ENCODE results near the gene LDB2. TPM values are rescaled to one million over a fixed set of nuclear protein-coding genes. Genes with fewer than 3 reads are reported as not detected.

The LDB2 gene
- total RNA-seq, 1 donor: 85.9 TPM

DNA sequence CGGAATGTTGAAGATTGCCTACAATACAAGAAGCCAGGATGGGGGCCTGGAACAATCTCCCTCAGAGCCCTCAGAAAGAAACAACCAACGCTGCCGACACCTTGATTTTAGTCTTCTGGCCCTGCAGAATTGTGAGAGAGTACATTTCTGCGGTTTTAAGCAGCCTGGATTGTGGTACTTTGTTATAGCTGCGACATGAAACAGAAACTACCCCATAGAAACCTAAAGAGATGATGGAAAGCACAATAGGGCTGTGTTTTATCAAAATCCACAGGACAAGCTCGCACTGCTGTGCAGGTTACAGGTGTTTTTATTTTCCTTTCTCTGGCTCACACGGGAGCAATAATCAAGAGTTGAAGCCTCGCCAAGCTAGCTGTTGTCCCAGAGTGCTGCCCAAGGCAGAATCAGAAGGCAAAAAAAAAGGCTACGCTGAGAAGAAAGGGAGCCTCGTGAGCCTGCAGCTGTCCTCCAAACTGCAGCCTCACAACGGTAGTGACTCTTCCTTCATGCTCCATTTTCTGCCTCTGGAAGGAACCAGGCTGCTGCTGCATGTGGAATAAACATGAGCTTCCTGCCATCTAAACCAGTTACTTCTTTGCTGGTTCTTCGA, 232.4 kb downstream of the LDB2 start:
- TF ChIP-seq, protein P1, sequence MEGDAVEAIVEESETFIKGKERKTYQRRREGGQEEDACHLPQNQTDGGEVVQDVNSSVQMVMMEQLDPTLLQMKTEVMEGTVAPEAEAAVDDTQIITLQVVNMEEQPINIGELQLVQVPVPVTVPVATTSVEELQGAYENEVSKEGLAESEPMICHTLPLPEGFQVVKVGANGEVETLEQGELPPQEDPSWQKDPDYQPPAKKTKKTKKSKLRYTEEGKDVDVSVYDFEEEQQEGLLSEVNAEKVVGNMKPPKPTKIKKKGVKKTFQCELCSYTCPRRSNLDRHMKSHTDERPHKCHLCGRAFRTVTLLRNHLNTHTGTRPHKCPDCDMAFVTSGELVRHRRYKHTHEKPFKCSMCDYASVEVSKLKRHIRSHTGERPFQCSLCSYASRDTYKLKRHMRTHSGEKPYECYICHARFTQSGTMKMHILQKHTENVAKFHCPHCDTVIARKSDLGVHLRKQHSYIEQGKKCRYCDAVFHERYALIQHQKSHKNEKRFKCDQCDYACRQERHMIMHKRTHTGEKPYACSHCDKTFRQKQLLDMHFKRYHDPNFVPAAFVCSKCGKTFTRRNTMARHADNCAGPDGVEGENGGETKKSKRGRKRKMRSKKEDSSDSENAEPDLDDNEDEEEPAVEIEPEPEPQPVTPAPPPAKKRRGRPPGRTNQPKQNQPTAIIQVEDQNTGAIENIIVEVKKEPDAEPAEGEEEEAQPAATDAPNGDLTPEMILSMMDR (IDR thresholded peaks at IDR 0.05; ENCODE audit: insufficient read depth, low read length): no peak
- no peak for DNase-seq (ENCODE audit: low read depth)
- no peak overlapping the region for H3K4me3 ChIP-seq (ENCODE audit: low read depth, low read length)

DNA sequence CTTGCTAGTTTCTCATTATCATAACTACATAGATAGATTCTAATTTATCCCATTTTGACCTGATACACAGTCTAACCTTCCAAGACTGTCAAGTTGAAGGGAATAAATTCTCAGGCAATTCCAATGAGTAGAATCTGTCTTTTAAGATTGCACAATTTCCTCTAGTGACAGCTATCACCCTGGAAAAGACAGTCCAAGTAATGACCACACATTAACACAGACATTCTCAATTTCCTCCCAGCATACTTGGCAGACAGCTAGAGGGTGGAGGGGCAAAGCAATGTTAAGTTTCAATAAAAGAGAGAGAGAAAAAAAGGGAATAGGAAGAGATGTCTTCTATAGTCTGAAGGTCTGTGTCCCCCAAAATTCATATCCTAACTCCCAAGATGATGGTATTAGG, 234.7 kb downstream of the LDB2 start:
- H3K4me3 ChIP-seq (ENCODE audit: low read depth, low read length): no peak overlapping the region
- peak; percentile 37 for DNase-seq (ENCODE audit: low read depth)
- TF ChIP-seq, protein P1 (IDR thresholded peaks at IDR 0.05; ENCODE audit: insufficient read depth, low read length): no peak

DNA sequence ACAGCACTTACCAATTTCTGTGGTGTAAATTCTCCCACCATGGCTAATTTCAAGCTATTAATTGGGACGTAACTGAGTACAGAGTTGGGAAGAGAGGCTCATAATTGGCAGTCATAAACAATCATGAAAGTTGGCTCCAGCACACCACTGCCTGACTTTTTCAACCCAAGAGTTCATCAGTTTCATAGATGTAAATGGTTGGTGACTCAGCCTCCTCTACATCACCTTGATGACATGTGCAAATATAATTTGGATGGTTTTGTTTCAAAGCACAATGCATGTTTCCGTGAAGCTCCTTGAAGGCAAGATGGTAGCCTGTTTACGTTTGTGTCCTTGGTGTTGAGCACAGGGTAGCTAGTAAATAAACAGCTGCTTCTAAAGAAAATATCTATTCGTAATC, 235.1 kb downstream of the LDB2 start:
- H3K4me3 ChIP-seq (ENCODE audit: low read depth, low read length): no peak overlapping the region
- DNase-seq (ENCODE audit: low read depth): no peak
- TF ChIP-seq, protein P1 (IDR thresholded peaks at IDR 0.05; ENCODE audit: insufficient read depth, low read length): no peak

DNA sequence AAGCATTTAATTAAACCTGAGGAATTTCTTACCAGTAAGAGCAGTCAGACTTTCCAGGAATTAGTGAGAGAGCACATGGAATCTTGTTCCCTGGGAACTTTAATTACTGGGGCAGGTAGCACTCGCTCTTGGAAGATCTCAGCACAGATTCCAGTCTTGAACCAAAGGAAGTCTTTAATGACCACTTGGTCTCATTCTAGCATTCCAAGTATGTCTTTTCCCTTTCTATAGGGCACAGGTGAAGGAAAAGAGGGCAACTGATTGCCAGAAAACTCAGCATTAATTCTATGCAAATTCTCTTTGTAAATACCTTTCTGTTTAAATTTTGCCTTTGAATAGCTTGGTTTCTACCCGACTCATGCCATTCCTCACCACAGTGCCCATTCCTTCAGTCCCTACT, 236.6 kb downstream of the LDB2 start:
- TF ChIP-seq, protein P1 (IDR thresholded peaks at IDR 0.05; ENCODE audit: insufficient read depth, low read length): no peak
- no peak overlapping the region for H3K4me3 ChIP-seq (ENCODE audit: low read depth, low read length)
- DNase-seq (ENCODE audit: low read depth): no peak

DNA sequence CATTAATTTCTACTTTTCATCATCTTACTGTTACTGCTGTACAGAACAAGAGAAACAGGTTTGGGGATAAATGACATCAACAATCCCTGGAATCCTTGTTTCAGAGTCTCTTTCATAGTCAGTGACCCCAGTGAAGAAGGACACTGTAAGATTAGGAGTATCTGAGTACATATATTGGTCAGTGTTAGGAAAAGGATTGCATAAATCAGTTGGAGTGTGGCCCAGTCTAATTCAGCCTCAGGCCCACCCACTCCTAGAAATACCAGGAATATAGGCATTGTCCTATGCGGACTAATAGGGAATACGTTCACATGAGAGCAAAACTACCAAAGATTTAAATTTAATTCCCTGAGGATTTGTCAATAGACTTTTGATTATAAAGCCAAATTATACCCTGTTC, 237.8 kb downstream of the LDB2 start:
- H3K4me3 ChIP-seq (ENCODE audit: low read depth, low read length): no peak overlapping the region
- TF ChIP-seq, protein P1 (IDR thresholded peaks at IDR 0.05; ENCODE audit: insufficient read depth, low read length): no peak
- no peak for DNase-seq (ENCODE audit: low read depth)

DNA sequence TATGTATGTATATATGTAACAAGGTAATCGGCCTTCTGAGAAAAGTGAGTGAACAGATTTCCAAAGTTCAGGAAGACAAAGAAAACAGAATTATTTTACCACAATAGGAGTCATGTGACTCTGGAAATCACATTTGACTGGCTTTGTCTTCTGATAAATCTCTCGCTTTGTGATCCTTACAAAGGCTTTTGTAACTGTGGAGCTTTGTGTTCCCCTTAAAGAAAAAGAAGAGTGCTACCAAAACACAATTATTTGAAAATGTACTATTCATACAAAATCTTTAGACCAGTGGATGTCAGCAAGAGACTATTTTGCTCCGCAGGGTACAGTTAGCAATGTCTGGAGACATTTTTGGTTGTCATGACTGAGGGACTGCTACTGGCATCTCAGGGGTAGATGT, 238.8 kb downstream of the LDB2 start:
- TF ChIP-seq, protein P1 (IDR thresholded peaks at IDR 0.05; ENCODE audit: insufficient read depth, low read length): no peak
- DNase-seq (ENCODE audit: low read depth): no peak
- no peak overlapping the region for H3K4me3 ChIP-seq (ENCODE audit: low read depth, low read length)

DNA sequence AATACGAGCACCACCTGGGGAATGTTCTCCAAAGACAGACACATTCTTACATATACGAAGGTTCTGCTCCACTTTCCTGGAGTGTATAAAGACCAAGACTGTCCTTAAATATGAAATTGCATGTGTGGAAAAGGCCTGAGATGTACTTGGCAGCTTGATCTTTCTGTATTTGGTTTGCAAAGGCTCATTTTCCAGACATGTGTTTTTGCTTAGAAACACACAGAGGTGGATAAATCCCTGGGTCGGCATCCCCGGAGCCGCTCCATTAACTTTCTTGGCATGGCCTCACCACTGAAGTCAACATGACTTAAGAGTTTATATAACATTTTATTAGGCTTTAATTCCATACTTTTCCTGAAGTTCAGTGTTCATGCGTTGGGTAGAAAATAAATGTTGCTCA, 239.4 kb downstream of the LDB2 start:
- TF ChIP-seq, protein P1 (IDR thresholded peaks at IDR 0.05; ENCODE audit: insufficient read depth, low read length): no peak
- peak; percentile 77 for DNase-seq (ENCODE audit: low read depth)
- no peak overlapping the region for H3K4me3 ChIP-seq (ENCODE audit: low read depth, low read length)
